Parathyroid adenoma (tissue), 2 donors: Measurements from ENCODE around the gene CDAN1.

Experiments
- H2AFZ ChIP-seq: fragments of 300-600 bp; sonication (generic); one replicate; pipeline ENCODE4 v1.7.0; 2017; ENCODE audit warnings: antibody characterized with exemption, mild to moderate bottlenecking
- H3K27ac ChIP-seq: fragments of 300-600 bp; sonication (generic); one replicate; pipeline ENCODE4 v1.7.0; 2017
- H3K27me3 ChIP-seq: fragments of 300-600 bp; sonication (generic); one replicate; pipeline ENCODE4 v1.7.0; 2017; ENCODE audit warnings: low read length; ENCODE audit not compliant: control insufficient read depth, insufficient read depth
- H3K36me3 ChIP-seq: fragments of 300-600 bp; sonication (generic); one replicate; pipeline ENCODE4 v1.7.0; 2017; ENCODE audit warnings: low read length; ENCODE audit not compliant: control insufficient read depth, insufficient read depth
- H3K4me1 ChIP-seq: fragments of 300-600 bp; sonication (generic); one replicate; pipeline ENCODE4 v1.7.0; 2017; ENCODE audit warnings: control low read depth
- H3K4me2 ChIP-seq: fragments of 300-600 bp; sonication (generic); one replicate; pipeline ENCODE4 v1.7.0; 2017; ENCODE audit warnings: low read length
- H3K4me3 ChIP-seq: fragments of 300-600 bp; sonication (generic); one replicate; pipeline ENCODE4 v1.7.0; 2017; ENCODE audit warnings: low read depth, low read length
- H3K79me2 ChIP-seq: fragments of 300-600 bp; sonication (generic); one replicate; pipeline ENCODE4 v1.7.0; 2017; ENCODE audit warnings: control low read depth
- H3K9ac ChIP-seq: fragments of 300-600 bp; sonication (generic); one replicate; pipeline ENCODE4 v1.7.0; 2017; ENCODE audit warnings: mild to moderate bottlenecking
- H3K9me3 ChIP-seq: fragments of 300-600 bp; sonication (generic); one replicate; pipeline ENCODE4 v1.7.0; 2017; ENCODE audit warnings: low read length; ENCODE audit not compliant: control insufficient read depth
- CTCF ChIP-seq: fragments of 300-600 bp; sonication (generic); IDR thresholded peaks from one replicate; pipeline ENCODE4 v1.7.0; 2017; ENCODE audit warnings: antibody characterized with exemption, mild to moderate bottlenecking
- donor health status: primary hyperparathyroidism.

The CDAN1 gene

GRCh38 chr15:42707068-42707467 is 29.9 kb downstream of the CDAN1 start:
- Histone ChIP-seq H3K4me2 (no peak overlapping the region), H3K4me1 (no peaks in the 10 kb centered on the region), H3K4me3 (no peak overlapping the region), H3K36me3 (no peaks in the 10 kb centered on the region), H3K79me2 (no peaks in the 10 kb centered on the region), H3K27me3 (no peaks in the 10 kb centered on the region), H2AFZ (no peak overlapping the region), H3K9me3 (no peaks in the 10 kb centered on the region), H3K9ac (no peak overlapping the region), H3K27ac (no peak overlapping the region)
- no peak for TF ChIP-seq CTCF

DNA sequence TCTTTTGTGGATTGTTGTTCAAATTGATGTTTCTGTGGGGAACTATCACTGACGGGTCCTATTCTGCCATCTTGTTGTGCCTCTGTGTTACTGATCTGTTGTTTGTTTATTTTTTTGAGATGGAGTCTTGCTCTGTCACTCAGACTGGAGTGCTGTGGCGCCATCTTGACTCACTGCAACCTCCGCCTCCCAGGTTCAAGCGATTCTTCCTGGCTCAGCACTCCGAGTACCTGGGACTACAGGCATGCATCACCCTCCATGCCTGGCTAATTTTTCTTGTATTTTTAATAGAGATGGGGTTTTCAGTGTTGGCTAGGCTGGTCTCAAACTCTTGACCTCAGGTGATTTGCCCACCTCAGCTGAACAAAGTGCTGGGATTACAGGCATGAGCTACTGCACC is 31.6 kb downstream of the CDAN1 start:
- Histone ChIP-seq H3K4me3 (no peak overlapping the region), H3K27ac (no peak overlapping the region), H3K27me3 (no peaks in the 10 kb centered on the region), H3K79me2 (no peaks in the 10 kb centered on the region), H3K36me3 (no peaks in the 10 kb centered on the region), H3K4me1 (no peaks in the 10 kb centered on the region), H3K9ac (no peak overlapping the region), H2AFZ (no peak overlapping the region), H3K9me3 (no peaks in the 10 kb centered on the region), H3K4me2 (no peak overlapping the region)
- TF ChIP-seq CTCF: no peak

GRCh38 chr15:42704492-42704926 is 32.4 kb downstream of the CDAN1 start:
- H3K27me3 ChIP-seq: no peaks in the 10 kb centered on the region
- H2AFZ ChIP-seq: no peak overlapping the region
- no peak overlapping the region for H3K27ac ChIP-seq
- no peak overlapping the region for H3K4me2 ChIP-seq
- H3K79me2 ChIP-seq: no peaks in the 10 kb centered on the region
- H3K4me3 ChIP-seq: no peak overlapping the region
- no peaks in the 10 kb centered on the region for H3K4me1 ChIP-seq
- H3K9ac ChIP-seq: no peak overlapping the region
- peak; percentile 54 for TF ChIP-seq CTCF
- no peaks in the 10 kb centered on the region for H3K36me3 ChIP-seq
- H3K9me3 ChIP-seq: no peaks in the 10 kb centered on the region

- Histone ChIP-seq H2AFZ (no peak overlapping the region), H3K79me2 (no peaks in the 10 kb centered on the region), H3K9me3 (no peaks in the 10 kb centered on the region), H3K36me3 (no peaks in the 10 kb centered on the region), H3K27me3 (no peaks in the 10 kb centered on the region), H3K4me3 (no peak overlapping the region), H3K27ac (no peak overlapping the region), H3K9ac (no peak overlapping the region), H3K4me1 (no peaks in the 10 kb centered on the region), H3K4me2 (no peak overlapping the region)
- TF ChIP-seq CTCF: no peak
Measured at GRCh38 chr15:42696626-42697025, 40.3 kb downstream of the CDAN1 start.

DNA sequence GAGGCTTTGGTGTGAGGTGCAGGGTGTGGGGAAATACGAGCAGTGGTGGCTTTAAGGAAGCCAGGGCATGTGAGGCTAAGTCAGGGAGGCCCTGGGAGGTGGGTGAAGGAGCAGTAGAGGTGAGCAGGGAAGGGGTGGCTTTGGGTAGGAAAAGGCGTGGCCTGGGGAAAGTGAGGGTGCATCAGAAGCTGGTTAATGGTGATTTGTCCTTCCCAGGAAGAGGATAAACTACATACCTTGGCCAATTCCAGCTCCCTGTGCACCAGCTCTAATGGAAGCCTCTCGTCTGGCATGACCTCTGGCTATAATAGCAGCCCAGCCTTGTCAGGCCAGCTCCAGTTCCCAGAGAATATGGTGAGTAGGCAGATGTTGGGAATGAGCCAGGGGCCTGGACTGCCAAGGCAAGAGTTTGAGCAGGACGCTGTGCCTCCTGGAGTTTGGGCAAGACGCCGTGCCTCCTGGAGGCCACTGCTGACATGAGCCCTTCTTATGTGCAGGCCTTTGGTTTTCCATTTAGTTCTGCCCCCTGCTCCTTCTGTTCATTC is 41.3 kb downstream of the CDAN1 start:
- Histone ChIP-seq H2AFZ (no peak overlapping the region), H3K4me3 (no peak overlapping the region), H3K9me3 (no peaks in the 10 kb centered on the region), H3K4me1 (no peaks in the 10 kb centered on the region), H3K9ac (no peak overlapping the region), H3K36me3 (no peaks in the 10 kb centered on the region), H3K27ac (no peak overlapping the region), H3K4me2 (no peak overlapping the region), H3K27me3 (no peaks in the 10 kb centered on the region), H3K79me2 (no peaks in the 10 kb centered on the region)
- TF ChIP-seq CTCF: no peak
